Lower leg skin (tissue), 4 donors: Measurements from ENCODE around the gene GSG1L. TPM values are rescaled to one million over a fixed set of nuclear protein-coding genes. Genes with fewer than 3 reads are reported as not detected.

Source experiments
- DNase-seq, 2 donors: peaks; one replicate each; pipeline ENCODE4 v3.0.0-alpha.2; 2019; ENCODE audit warnings: low spot score in 2 of 2
- H3K4me3 ChIP-seq: fragments of 200-600 bp; sonication (generic); 2 replicates; pipeline ENCODE4 v1.5.1; 2017; ENCODE audit warnings: mild to moderate bottlenecking, low read depth; ENCODE audit not compliant: poor library complexity, severe bottlenecking
- POLR2A ChIP-seq, 2 donors: fragments of 450-650 bp; IDR thresholded peaks; one replicate each; pipeline ENCODE4 v1.6.1; 2016 to 2017; ENCODE audit warnings: antibody characterized with exemption in 2 of 2, mild to moderate bottlenecking in 1 of 2, moderate library complexity in 1 of 2
- WGBS, 2 donors: methylation state at CpG; one replicate each; pipeline ENCODE4 v1.1.5; 2018; 5-methylcytosine and 5-hydroxymethylcytosine counted together
- intact Hi-C: fragments of 100-400 bp; cut with DNase I; formaldehyde crosslinking; loops from one replicate; pipeline ENCODE4 v1.15.0; 2023; ENCODE audit warnings: low total_unique reads
- total RNA-seq, 4 donors: library from RNA; depleted of rRNA; stranded (reverse); fragments of >200 nt; gene quantifications; one replicate each; pipeline ENCODE4 v1.1.0, GENCODE V29; 2016
- TF ChIP-seq, protein P1 (sequence below), 3 donors: fragments of 450-650 bp; IDR thresholded peaks; one replicate each; pipeline ENCODE4 v1.5.1; 2016; ENCODE audit warnings: antibody characterized with exemption in 3 of 3, mild to moderate bottlenecking in 3 of 3, moderate library complexity in 2 of 3

GSG1L gene
- total RNA-seq, 4 donors from 2014 or later: 0.49 to 1.1 (median 0.59) TPM; not detected in 1

DNA sequence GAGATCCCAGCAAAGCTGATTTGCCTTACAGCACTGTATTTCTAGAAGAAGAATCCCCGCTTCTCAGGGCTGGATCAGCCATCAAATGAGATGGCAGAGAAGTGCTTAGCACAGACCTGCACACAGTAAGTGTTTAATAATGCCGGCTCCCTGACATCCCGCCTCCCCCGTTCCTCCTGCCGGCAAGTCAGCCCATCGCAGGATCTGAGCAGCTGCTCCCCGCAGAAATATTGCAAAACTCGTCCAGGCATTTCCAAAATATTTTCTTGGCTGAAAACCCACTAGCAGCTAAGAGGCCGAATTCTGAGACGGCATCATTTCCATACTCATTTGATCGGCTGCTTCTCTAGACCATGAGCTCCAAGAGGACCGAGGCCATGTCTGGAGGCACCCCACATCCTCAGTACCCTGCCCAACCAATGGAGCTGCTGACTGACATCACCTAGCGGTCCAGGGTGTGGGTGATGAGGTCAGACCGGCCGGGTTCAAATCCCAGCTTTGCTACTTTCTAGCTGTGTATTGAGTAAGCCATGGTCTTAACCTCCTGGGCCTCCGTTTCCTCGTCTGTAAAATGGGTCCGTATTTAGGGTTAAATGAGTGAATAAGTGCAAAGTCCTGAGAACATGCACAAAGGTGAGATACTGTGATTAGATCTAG is 262.1 kb downstream of the GSG1L start:
- 39 to 40% methylated on average over 18 of the region's 18 CpGs for WGBS, 2 donors
- no peak for TF ChIP-seq POLR2A (IDR thresholded peaks at IDR 0.05)
- TF ChIP-seq, protein P1, sequence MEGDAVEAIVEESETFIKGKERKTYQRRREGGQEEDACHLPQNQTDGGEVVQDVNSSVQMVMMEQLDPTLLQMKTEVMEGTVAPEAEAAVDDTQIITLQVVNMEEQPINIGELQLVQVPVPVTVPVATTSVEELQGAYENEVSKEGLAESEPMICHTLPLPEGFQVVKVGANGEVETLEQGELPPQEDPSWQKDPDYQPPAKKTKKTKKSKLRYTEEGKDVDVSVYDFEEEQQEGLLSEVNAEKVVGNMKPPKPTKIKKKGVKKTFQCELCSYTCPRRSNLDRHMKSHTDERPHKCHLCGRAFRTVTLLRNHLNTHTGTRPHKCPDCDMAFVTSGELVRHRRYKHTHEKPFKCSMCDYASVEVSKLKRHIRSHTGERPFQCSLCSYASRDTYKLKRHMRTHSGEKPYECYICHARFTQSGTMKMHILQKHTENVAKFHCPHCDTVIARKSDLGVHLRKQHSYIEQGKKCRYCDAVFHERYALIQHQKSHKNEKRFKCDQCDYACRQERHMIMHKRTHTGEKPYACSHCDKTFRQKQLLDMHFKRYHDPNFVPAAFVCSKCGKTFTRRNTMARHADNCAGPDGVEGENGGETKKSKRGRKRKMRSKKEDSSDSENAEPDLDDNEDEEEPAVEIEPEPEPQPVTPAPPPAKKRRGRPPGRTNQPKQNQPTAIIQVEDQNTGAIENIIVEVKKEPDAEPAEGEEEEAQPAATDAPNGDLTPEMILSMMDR (IDR thresholded peaks at IDR 0.05): no peak
- H3K4me3 ChIP-seq: no peak overlapping the region
- intact Hi-C loops: loop anchor here (2.0 kb wide), 1 partner anchor 43 kb away; no protein-coding TSS in a partner anchor
- no peak for DNase-seq

DNA sequence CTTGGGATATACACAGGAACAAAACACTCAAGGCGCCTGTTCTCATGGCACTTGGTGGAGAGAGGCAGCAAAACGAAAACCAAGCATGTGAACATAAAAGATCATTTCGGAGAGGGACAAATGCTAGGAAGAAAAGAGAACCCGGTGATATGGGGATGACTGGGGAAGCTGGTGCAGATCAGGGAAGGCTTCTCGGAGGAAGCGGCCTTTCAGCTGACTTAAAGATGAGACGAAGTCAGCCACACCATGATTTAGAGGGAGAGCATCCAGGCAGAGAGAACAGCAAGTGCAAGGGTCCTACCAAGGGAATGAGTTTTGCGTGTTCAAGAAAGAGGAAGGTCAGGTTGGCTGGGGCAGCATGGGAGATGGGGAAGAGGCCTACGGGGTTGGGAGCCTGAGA is 262.7 kb downstream of the GSG1L start:
- 79 to 83% methylated on average over 9 of the region's 9 CpGs for WGBS, 2 donors
- intact Hi-C loops: loop anchor here (2.0 kb wide), 1 partner anchor 42 kb away; no protein-coding TSS in a partner anchor
- H3K4me3 ChIP-seq: no peak overlapping the region
- TF ChIP-seq, protein P1 (IDR thresholded peaks at IDR 0.05): no peak
- no peak for TF ChIP-seq POLR2A (IDR thresholded peaks at IDR 0.05)
- DNase-seq: no peak

DNA sequence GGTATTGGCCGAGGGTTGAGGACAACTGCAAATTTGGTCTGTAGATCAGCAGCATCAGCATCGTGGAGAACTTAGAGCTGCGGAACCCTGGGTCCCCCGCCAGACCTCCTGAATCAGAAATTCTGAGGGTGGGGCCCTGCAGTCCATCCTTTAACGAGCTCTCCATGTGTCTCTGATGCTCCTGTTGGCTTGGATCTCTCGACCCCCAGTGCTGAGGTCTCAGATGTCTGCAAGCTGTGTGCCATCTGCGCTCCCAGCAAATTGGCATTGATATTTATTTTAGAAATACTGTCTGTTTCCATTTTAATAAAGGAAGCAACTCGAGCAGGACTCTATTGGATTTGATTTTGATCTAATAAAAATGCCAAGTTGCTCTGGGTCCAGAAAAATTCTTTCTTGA is 263.6 kb downstream of the GSG1L start:
- WGBS, 2 donors: 54 to 65% methylated on average over 6 to 8 of the region's 8 CpGs
- no peak for DNase-seq
- intact Hi-C loops: loop anchor here (2.0 kb wide), 1 partner anchor 41 kb away; no protein-coding TSS in a partner anchor
- TF ChIP-seq POLR2A (IDR thresholded peaks at IDR 0.05): no peak
- TF ChIP-seq, protein P1 (IDR thresholded peaks at IDR 0.05): no peak
- H3K4me3 ChIP-seq: no peak overlapping the region

DNA sequence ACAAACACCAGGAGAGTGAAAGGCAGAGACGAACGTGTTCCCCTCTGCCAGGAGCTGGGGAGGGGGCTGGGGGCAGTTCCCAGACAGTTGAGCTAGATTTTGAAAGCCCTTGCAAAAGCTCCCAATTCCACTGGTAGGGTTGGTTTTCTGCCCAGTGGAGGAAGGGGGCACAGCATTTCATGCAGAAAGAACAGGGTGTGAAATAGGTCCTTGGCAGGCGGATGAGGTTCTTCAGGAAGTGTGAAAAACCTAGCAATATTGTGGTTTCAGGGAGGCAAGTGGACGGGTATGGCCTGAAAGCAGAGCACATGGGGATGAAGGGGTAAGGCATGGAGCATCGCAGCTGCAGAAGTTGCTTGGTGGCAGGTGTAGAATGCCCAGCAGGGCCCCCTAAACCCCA is 265.3 kb downstream of the GSG1L start:
- intact Hi-C loops: no loop called here
- no peak overlapping the region for H3K4me3 ChIP-seq
- WGBS, 2 donors: 65 to 69% methylated on average over 5 of the region's 5 CpGs
- TF ChIP-seq POLR2A (IDR thresholded peaks at IDR 0.05): no peak
- TF ChIP-seq, protein P1 (IDR thresholded peaks at IDR 0.05): no peak
- no peak for DNase-seq

DNA sequence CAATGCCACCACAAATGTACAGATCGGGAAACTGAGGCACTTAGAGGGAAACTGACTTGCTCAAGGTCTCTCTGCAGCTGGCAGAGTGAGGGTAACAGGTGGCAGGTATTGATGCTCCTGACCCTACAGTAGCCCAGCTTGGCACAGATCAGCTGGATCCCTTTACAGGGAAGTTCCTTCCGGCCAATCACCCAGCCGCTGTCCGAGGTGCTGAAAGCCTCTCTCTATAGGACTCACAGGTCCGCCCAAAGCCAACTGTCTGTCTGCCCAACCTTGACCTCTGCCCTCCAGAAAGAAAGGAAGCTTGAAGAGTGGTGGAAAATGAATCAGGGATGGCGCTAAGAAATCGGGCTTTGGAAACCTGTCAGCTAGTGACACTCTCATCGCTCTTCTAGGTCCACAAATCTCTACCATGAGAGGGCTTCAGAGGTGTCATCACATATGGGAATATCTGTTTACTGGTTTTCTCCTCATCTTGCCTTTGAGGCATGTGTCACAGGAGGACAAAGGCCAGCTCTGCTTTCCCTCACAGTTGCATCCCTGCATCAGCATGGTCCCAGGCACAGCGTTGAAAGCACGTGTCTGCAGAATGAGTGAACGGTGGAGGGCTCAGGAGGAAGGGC is 267.4 kb downstream of the GSG1L start:
- TF ChIP-seq, protein P1 (IDR thresholded peaks at IDR 0.05): no peak
- no peak for TF ChIP-seq POLR2A (IDR thresholded peaks at IDR 0.05)
- 55 to 57% methylated on average over 11 of the region's 11 CpGs for WGBS, 2 donors
- no peak for DNase-seq
- intact Hi-C loops: no loop called here
- no peak overlapping the region for H3K4me3 ChIP-seq
